SU-DHL-6 (cell line): ENCODE results near the gene NAA38.

Source experiments
- CTCF ChIP-seq: fragments of 200-600 bp; sonication (generic); IDR thresholded peaks from one replicate; pipeline ENCODE4 v1.5.1; 2017; ENCODE audit warnings: antibody characterized with exemption, mild to moderate bottlenecking, low read length, moderate library complexity; ENCODE audit not compliant: insufficient read depth, poor library complexity, severe bottlenecking
- EZH2phosphoT487 ChIP-seq: fragments of 200-600 bp; sonication (generic), shearing (Covaris generic); conservative IDR thresholded peaks from 2 replicates; pipeline ENCODE4 v1.6.1; 2018; ENCODE audit warnings: mild to moderate bottlenecking, antibody characterized with exemption, low read length, moderate library complexity, mixed read lengths

- TF ChIP-seq CTCF (no peak), EZH2phosphoT487 (no peak)
Observed at GRCh38 chr17:7867881-7868329, 10.5 kb upstream of the NAA38 start.
